ENCODE measurements around the gene RBM42. TPM values are rescaled to one million over a fixed set of nuclear protein-coding genes. Genes with fewer than 3 reads are reported as not detected.

The RBM42 gene
- total and polyA plus RNA-seq, 12 donors = 23.9 to 107 (median 77.6) TPM

- Histone ChIP-seq H3K9me3 (replicated peaks in 1 of 3) (no peaks in the 10 kb centered on the region), H3K27me3 (no peaks in the 10 kb centered on the region), H3K36me3 (replicated peaks in 1 of 2) (peaks cover 0 to 17% of the 10 kb centered on the region in 2 donors), H3K27ac (no peak overlapping the region), H3K4me1 (replicated peaks in 1 of 2) (no peaks in the 10 kb centered on the region), H3K4me3 (no peak overlapping the region)
- TF ChIP-seq CTCF (IDR thresholded peaks at IDR 0.05) (no peak), POLR2A (IDR thresholded peaks at IDR 0.05) (no peak)
- no peak for DNase-seq
- 76 to 85% (median 81%) methylated on average over 3 of the region's 3 CpGs for WGBS, 4 donors
- intact Hi-C loops (cut with DNase I) = no loop called here
These were observed 35.1 kb downstream of the RBM42 start for GRCh38 chr19:35663981-35664380.

GRCh38 chr19:35665157-35665556 lies 36.3 kb downstream of the RBM42 start:
- 92 to 96% (median 95%) methylated on average over 9 to 24 of the region's 24 CpGs for WGBS, 4 donors
- no peak for DNase-seq
- Histone ChIP-seq H3K4me3 (no peak overlapping the region), H3K27ac (no peak overlapping the region), H3K36me3 (replicated peaks in 1 of 2) (peaks cover 0 to 7% of the 10 kb centered on the region in 2 donors), H3K4me1 (replicated peaks in 1 of 2) (no peaks in the 10 kb centered on the region), H3K27me3 (no peaks in the 10 kb centered on the region), H3K9me3 (replicated peaks in 1 of 3) (no peaks in the 10 kb centered on the region)
- intact Hi-C loops (cut with DNase I) = no loop called here
- TF ChIP-seq POLR2A (IDR thresholded peaks at IDR 0.05) = no peak
- no peak for TF ChIP-seq CTCF (IDR thresholded peaks at IDR 0.05)

- H3K36me3 ChIP-seq (replicated peaks in 1 of 2) = peaks cover 0 to 3% of the 10 kb centered on the region in 2 donors
- no peaks in the 10 kb centered on the region for H3K9me3 ChIP-seq (replicated peaks in 1 of 3)
- DNase-seq = no peak
- 72 to 85% (median 80%) methylated on average over 3 to 7 of the region's 7 CpGs for WGBS, 4 donors
- H3K4me3 ChIP-seq = no peak overlapping the region
- no peaks in the 10 kb centered on the region for H3K27me3 ChIP-seq
- no peak for TF ChIP-seq POLR2A (IDR thresholded peaks at IDR 0.05)
- no peak for TF ChIP-seq CTCF (IDR thresholded peaks at IDR 0.05)
- no peaks in the 10 kb centered on the region for H3K4me1 ChIP-seq (replicated peaks in 1 of 2)
- intact Hi-C loops (cut with DNase I) = no loop called here
- H3K27ac ChIP-seq = no peak overlapping the region
These were observed 36.8 kb downstream of the RBM42 start for GRCh38 chr19:35665604-35666003.

GRCh38 chr19:35666251-35666913 lies 37.5 kb downstream of the RBM42 start, which contains the start of gene UPK1A:
Gene UPK1A (plus strand): TSS chr19:35666517. CDS start chr19:35666813, 296 bp downstream.
- intact Hi-C loops (cut with DNase I) = no loop called here
- Histone ChIP-seq H3K27ac (no peak within 1 kb of the TSS), H3K27me3 (peaks cover 3% of the 10 kb centered on the region), H3K36me3 (replicated peaks in 1 of 2) (no peaks in the 10 kb centered on the region), H3K9me3 (replicated peaks in 1 of 3) (no peaks in the 10 kb centered on the region), H3K4me1 (replicated peaks in 1 of 2) (no peaks in the 10 kb centered on the region), H3K4me3 (no peak within 1 kb of the TSS)
- 62 to 76% (median 63%) methylated on average over 7 to 16 of the region's 16 CpGs for WGBS, 4 donors
- TF ChIP-seq CTCF (IDR thresholded peaks at IDR 0.05) = no peak
- TF ChIP-seq POLR2A (IDR thresholded peaks at IDR 0.05) = no peak
- no peak for DNase-seq
